Brain microvascular endothelial cell (primary cell): ENCODE measurements around the gene NTM.

Experiments
- DNase-seq: peaks from one replicate; pipeline ENCODE4 v3.0.0-alpha.2; 2020
- H3K27ac ChIP-seq: fragments of 250-450 bp; sonication (Bioruptor Pico); 2 replicates; pipeline ENCODE4 v1.5.1; 2020; ENCODE audit warnings: mild to moderate bottlenecking, moderate library complexity
- H3K27me3 ChIP-seq: fragments of 250-450 bp; sonication (Bioruptor Pico); replicated peaks from 2 replicates; pipeline ENCODE4 v1.5.1; 2020; ENCODE audit warnings: mild to moderate bottlenecking
- H3K36me3 ChIP-seq: fragments of 250-450 bp; sonication (Bioruptor Pico); replicated peaks from 2 replicates; pipeline ENCODE4 v1.5.1; 2020; ENCODE audit warnings: mild to moderate bottlenecking
- H3K4me3 ChIP-seq: 2 replicates; pipeline ENCODE4 v1.5.1; 2011; ENCODE audit warnings: low read depth, mild to moderate bottlenecking, control low read depth, low read length, moderate library complexity
- in situ Hi-C: cut with HindIII; loops from 2 replicates; pipeline ENCODE4 v1.10.0; 2017; ENCODE audit warnings: low sequenced_read_pairs, low pct_ligation_motif_present
- TF ChIP-seq, protein P1 (sequence below): IDR thresholded peaks from 2 replicates; pipeline ENCODE4 v1.5.1; 2011; ENCODE audit warnings: low read depth, mild to moderate bottlenecking, moderate library complexity, low read length, control low read depth, inconsistent platforms; ENCODE audit errors: missing control alignments

NTM gene

DNA sequence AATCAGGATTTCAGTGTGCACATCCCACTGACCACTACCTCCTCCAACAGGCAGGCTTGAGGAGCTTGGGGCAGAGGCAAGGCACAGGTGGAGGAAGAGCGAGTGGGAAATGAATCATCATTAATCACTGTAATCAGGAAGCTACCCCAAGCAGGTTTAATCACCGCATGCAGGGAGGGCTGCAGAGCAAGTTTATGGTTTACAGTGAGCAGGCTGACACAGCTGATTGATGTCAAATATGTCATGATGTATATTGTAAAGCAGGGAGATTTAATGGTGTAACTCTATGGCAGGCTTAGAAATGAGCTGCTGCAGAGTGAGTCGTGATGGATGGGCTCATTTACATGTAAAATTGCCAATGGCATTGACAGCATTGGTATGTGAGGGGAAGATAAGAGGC is 441.0 kb downstream of the NTM start:
- no peaks in the 10 kb centered on the region for H3K36me3 ChIP-seq
- TF ChIP-seq, protein P1, sequence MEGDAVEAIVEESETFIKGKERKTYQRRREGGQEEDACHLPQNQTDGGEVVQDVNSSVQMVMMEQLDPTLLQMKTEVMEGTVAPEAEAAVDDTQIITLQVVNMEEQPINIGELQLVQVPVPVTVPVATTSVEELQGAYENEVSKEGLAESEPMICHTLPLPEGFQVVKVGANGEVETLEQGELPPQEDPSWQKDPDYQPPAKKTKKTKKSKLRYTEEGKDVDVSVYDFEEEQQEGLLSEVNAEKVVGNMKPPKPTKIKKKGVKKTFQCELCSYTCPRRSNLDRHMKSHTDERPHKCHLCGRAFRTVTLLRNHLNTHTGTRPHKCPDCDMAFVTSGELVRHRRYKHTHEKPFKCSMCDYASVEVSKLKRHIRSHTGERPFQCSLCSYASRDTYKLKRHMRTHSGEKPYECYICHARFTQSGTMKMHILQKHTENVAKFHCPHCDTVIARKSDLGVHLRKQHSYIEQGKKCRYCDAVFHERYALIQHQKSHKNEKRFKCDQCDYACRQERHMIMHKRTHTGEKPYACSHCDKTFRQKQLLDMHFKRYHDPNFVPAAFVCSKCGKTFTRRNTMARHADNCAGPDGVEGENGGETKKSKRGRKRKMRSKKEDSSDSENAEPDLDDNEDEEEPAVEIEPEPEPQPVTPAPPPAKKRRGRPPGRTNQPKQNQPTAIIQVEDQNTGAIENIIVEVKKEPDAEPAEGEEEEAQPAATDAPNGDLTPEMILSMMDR = no peak
- H3K4me3 ChIP-seq = no peak overlapping the region
- no peak overlapping the region for H3K27ac ChIP-seq
- in situ Hi-C loops = no loop called here
- no peak for DNase-seq
- H3K27me3 ChIP-seq = no peaks in the 10 kb centered on the region

- Histone ChIP-seq H3K4me3 (no peak overlapping the region), H3K36me3 (no peaks in the 10 kb centered on the region), H3K27ac (no peak overlapping the region), H3K27me3 (no peaks in the 10 kb centered on the region)
- TF ChIP-seq, protein P1 = no peak
- in situ Hi-C loops = no loop called here
- DNase-seq = no peak
Measured at GRCh38 chr11:131814108-131814507, 443.7 kb downstream of the NTM start.

- no peak for DNase-seq
- TF ChIP-seq, protein P1 = no peak
Measured at GRCh38 chr11:131815590-131815989, 445.2 kb downstream of the NTM start.

GRCh38 chr11:131816051-131816450 is 445.6 kb downstream of the NTM start:
- DNase-seq = peak; percentile 14
- in situ Hi-C loops = no loop called here
- H3K36me3 ChIP-seq = no peaks in the 10 kb centered on the region
- H3K27ac ChIP-seq = no peak overlapping the region
- TF ChIP-seq, protein P1 = no peak
- no peaks in the 10 kb centered on the region for H3K27me3 ChIP-seq
- H3K4me3 ChIP-seq = no peak overlapping the region

More at GRCh38 chr11:131815590-131815989, 445.2 kb downstream of the NTM start:
- H3K4me3 ChIP-seq = no peak overlapping the region
- in situ Hi-C loops = no loop called here
- H3K36me3 ChIP-seq = no peaks in the 10 kb centered on the region
- no peak overlapping the region for H3K27ac ChIP-seq
- H3K27me3 ChIP-seq = no peaks in the 10 kb centered on the region

- Histone ChIP-seq H3K27me3 (peaks cover 2% of the 10 kb centered on the region), H3K4me3 (no peak overlapping the region), H3K36me3 (no peaks in the 10 kb centered on the region), H3K27ac (no peak overlapping the region)
- DNase-seq = no peak
- TF ChIP-seq, protein P1 = no peak
- in situ Hi-C loops = no loop called here
Measured at GRCh38 chr11:131817687-131818188, 447.3 kb downstream of the NTM start.

- DNase-seq = no peak
- no peak overlapping the region for H3K27ac ChIP-seq
- in situ Hi-C loops = no loop called here
- no peaks in the 10 kb centered on the region for H3K36me3 ChIP-seq
- H3K4me3 ChIP-seq = no peak overlapping the region
- peaks cover 2% of the 10 kb centered on the region for H3K27me3 ChIP-seq
- TF ChIP-seq, protein P1 = no peak
Measured at GRCh38 chr11:131819865-131820264, 449.4 kb downstream of the NTM start.
